Small intestine (tissue), 7 donors: ENCODE measurements around the gene PRKCI. TPM values are rescaled to one million over a fixed set of nuclear protein-coding genes. Genes with fewer than 3 reads are reported as not detected.

ENCODE experiments used
- DNase-seq, 2 donors: peaks; one replicate each; pipeline versions ENCODE4 v3.0.0 to v3.0.0-alpha.2; 2013
- FAIRE-seq: peaks from 2 replicates; lab custom pipeline; 2012; peaks lifted over from hg19 to GRCh38; lab: Jason Lieb, UNC
- H3K27ac ChIP-seq, 3 donors: one replicate each; pipeline ENCODE4 v1.5.1; 2013; ENCODE audit warnings: low read length in 2 of 3, mild to moderate bottlenecking in 2 of 3, control low read depth in 1 of 3, inconsistent platforms in 1 of 3, low read depth in 1 of 3, moderate library complexity in 1 of 3
- H3K27me3 ChIP-seq, 3 donors: one replicate each; pipeline ENCODE4 v1.6.1; 2013; ENCODE audit warnings: low read length in 3 of 3, inconsistent platforms in 1 of 3; ENCODE audit not compliant: control insufficient read depth in 3 of 3, insufficient read depth in 3 of 3
- H3K36me3 ChIP-seq, 3 donors: one replicate each; pipeline ENCODE4 v1.6.1; 2013; ENCODE audit warnings: low read length in 3 of 3, inconsistent platforms in 1 of 3, low read depth in 1 of 3, mild to moderate bottlenecking in 1 of 3, moderate library complexity in 1 of 3; ENCODE audit not compliant: control insufficient read depth in 3 of 3, insufficient read depth in 2 of 3
- H3K4me1 ChIP-seq, 3 donors: one replicate each; pipeline ENCODE4 v1.6.1; 2013; ENCODE audit warnings: low read length in 2 of 3, inconsistent platforms in 1 of 3, low read depth in 1 of 3, mild to moderate bottlenecking in 1 of 3, moderate library complexity in 1 of 3; ENCODE audit not compliant: control insufficient read depth in 3 of 3, insufficient read depth in 2 of 3
- H3K4me3 ChIP-seq, 3 donors: one replicate each; pipeline ENCODE4 v1.5.1; 2013; ENCODE audit warnings: low read length in 3 of 3, control low read depth in 1 of 3, inconsistent platforms in 1 of 3, low read depth in 1 of 3, mild to moderate bottlenecking in 1 of 3, moderate library complexity in 1 of 3
- H3K9me3 ChIP-seq, 2 donors: one replicate each; pipeline ENCODE4 v1.6.1; 2013; ENCODE audit warnings: low read depth in 1 of 2, low read length in 1 of 2; ENCODE audit not compliant: control insufficient read depth in 2 of 2, insufficient read depth in 1 of 2
- WGBS, 3 donors: extraction: QIAGEN DNeasy Blood & Tissue Kit; methylation state at CpG; one replicate each; pipeline ENCODE4 v1.1.7; 2013; 5-methylcytosine and 5-hydroxymethylcytosine counted together
- polyA plus RNA-seq, 4 donors: library from polyadenylated mRNA; stranded (reverse) in 3 of 4; unstranded in 1 of 4; fragments of 200-250 nt in 3 of 4; fragments of 120-200 nt in 1 of 4; gene quantifications; one replicate each; pipeline versions ENCODE4 v1.2.1 to v1.2.3, GENCODE V29; 2013
- donor health status: healthy with polysubstance abuse.
- donor health status: control.
- donor health status: control.
- donor health status: Bipolar disorder and iron deficiency.
- donor health status: healthy.

PRKCI gene
- polyA plus RNA-seq, 4 donors = 13.2 to 28.2 (median 14.7) TPM

GRCh38 chr3:170309046-170309445 is 86.8 kb downstream of the PRKCI start:
- DNase-seq (no peak), FAIRE-seq (no peak)
- H3K36me3 ChIP-seq = peaks cover 0 to 2% (median 2%) of the 10 kb centered on the region in 3 donors
- H3K27me3 ChIP-seq = no peaks in the 10 kb centered on the region
- H3K4me3 ChIP-seq = no peak overlapping the region
- peaks cover 0 to 4% (median 0%) of the 10 kb centered on the region in 3 donors for H3K4me1 ChIP-seq
- peaks cover 0 to 6% of the 10 kb centered on the region in 2 donors for H3K9me3 ChIP-seq
- H3K27ac ChIP-seq = no peak overlapping the region
- WGBS, 3 donors = 67 to 84% (median 81%) methylated on average over 1 of the region's 1 CpG

GRCh38 chr3:170317954-170318353 is 95.7 kb downstream of the PRKCI start:
- FAIRE-seq (no peak), DNase-seq (no peak)
- H3K27ac ChIP-seq = no peak overlapping the region
- H3K27me3 ChIP-seq = no peaks in the 10 kb centered on the region
- 72 to 83% (median 78%) methylated on average over 3 of the region's 3 CpGs for WGBS, 3 donors
- H3K4me3 ChIP-seq = no peak overlapping the region
- H3K9me3 ChIP-seq = no peaks in the 10 kb centered on the region
- H3K4me1 ChIP-seq = peaks cover 0 to 6% (median 0%) of the 10 kb centered on the region in 3 donors
- H3K36me3 ChIP-seq = no peaks in the 10 kb centered on the region

- no peaks in the 10 kb centered on the region for H3K9me3 ChIP-seq
- no peak overlapping the region for H3K4me3 ChIP-seq
- peak overlapping the region in 1 of 3 donors; percentile 36 for H3K27ac ChIP-seq
- H3K36me3 ChIP-seq = no peaks in the 10 kb centered on the region
- no peaks in the 10 kb centered on the region for H3K27me3 ChIP-seq
- 65 to 83% (median 73%) methylated on average over 7 of the region's 7 CpGs for WGBS, 3 donors
- H3K4me1 ChIP-seq = peaks cover 0 to 10% (median 0%) of the 10 kb centered on the region in 3 donors
- DNase-seq (no peak), FAIRE-seq (no peak)
Observed at GRCh38 chr3:170320461-170321121, 98.4 kb downstream of the PRKCI start.

GRCh38 chr3:170321321-170322034 is 99.3 kb downstream of the PRKCI start:
- no peak for FAIRE-seq
- Histone ChIP-seq H3K4me1 (peaks cover 0 to 10% (median 0%) of the 10 kb centered on the region in 3 donors), H3K27ac (no peak overlapping the region), H3K27me3 (no peaks in the 10 kb centered on the region), H3K36me3 (no peaks in the 10 kb centered on the region), H3K9me3 (no peaks in the 10 kb centered on the region), H3K4me3 (no peak overlapping the region)
- no peak for DNase-seq
- WGBS, 3 donors = 93 to 95% (median 95%) methylated on average over 11 of the region's 11 CpGs

GRCh38 chr3:170322566-170323269 is 100.5 kb downstream of the PRKCI start:
- Histone ChIP-seq H3K4me3 (no peak overlapping the region), H3K9me3 (peaks cover 0 to 8% of the 10 kb centered on the region in 2 donors), H3K4me1 (peaks cover 0 to 10% (median 0%) of the 10 kb centered on the region in 3 donors), H3K36me3 (no peaks in the 10 kb centered on the region), H3K27me3 (no peaks in the 10 kb centered on the region), H3K27ac (no peak overlapping the region)
- WGBS, 3 donors = 83 to 91% (median 88%) methylated on average over 10 of the region's 10 CpGs
- DNase-seq (no peak), FAIRE-seq (no peak)

GRCh38 chr3:170323331-170323730 is 101.1 kb downstream of the PRKCI start:
- no peaks in the 10 kb centered on the region for H3K36me3 ChIP-seq

GRCh38 chr3:170324962-170325361 is 102.7 kb downstream of the PRKCI start:
- Histone ChIP-seq H3K36me3 (no peaks in the 10 kb centered on the region), H3K27ac (no peak overlapping the region), H3K4me1 (peaks cover 0 to 12% (median 0%) of the 10 kb centered on the region in 3 donors), H3K27me3 (no peaks in the 10 kb centered on the region), H3K9me3 (peaks cover 0 to 11% of the 10 kb centered on the region in 2 donors), H3K4me3 (no peak overlapping the region)
- 67 to 79% (median 78%) methylated on average over 3 of the region's 3 CpGs for whole genome bisulfite sequencing, 3 donors
- no peak for FAIRE-seq
- DNase-seq = no peak

More at GRCh38 chr3:170323331-170323730, 101.1 kb downstream of the PRKCI start:
- FAIRE-seq (no peak), DNase-seq (no peak)
- no peak overlapping the region for H3K27ac ChIP-seq
- H3K27me3 ChIP-seq = no peaks in the 10 kb centered on the region
- peaks cover 0 to 11% of the 10 kb centered on the region in 2 donors for H3K9me3 ChIP-seq
- H3K4me3 ChIP-seq = no peak overlapping the region
- peaks cover 0 to 10% (median 0%) of the 10 kb centered on the region in 3 donors for H3K4me1 ChIP-seq
- WGBS, 3 donors = 88 to 91% (median 90%) methylated on average over 6 of the region's 6 CpGs
